K562 (cell line): Measurements from ENCODE around the gene BLOC1S4. TPM values are rescaled to one million over a fixed set of nuclear protein-coding genes. Genes with fewer than 3 reads are reported as not detected.

ENCODE experiments used
- CAMTA2 ChIP-seq: fragments of 250-450 bp; sonication (Bioruptor Pico); conservative IDR thresholded peaks from 2 replicates; pipeline ENCODE4 v1.5.1; 2022
- CBX5 ChIP-seq: IDR thresholded peaks from 2 replicates; pipeline ENCODE4 v1.6.1; 2014; ENCODE audit warnings: low read depth, borderline replicate concordance
- CXXC5 ChIP-seq: fragments of 250-450 bp; sonication (Bioruptor Pico); IDR thresholded peaks from 2 replicates; pipeline ENCODE4 v1.8.0; 2022; ENCODE audit warnings: inconsistent platforms, mild to moderate bottlenecking, moderate library complexity
- EGR1 ChIP-seq: fragments of 450-650 bp; conservative IDR thresholded peaks from 2 replicates; pipeline ENCODE4 v1.6.1; 2017; ENCODE audit warnings: mild to moderate bottlenecking
- ETS2 ChIP-seq: IDR thresholded peaks from 2 replicates; pipeline ENCODE4 v1.6.1; 2016; ENCODE audit warnings: borderline replicate concordance, missing genetic modification characterization, mild to moderate bottlenecking, moderate library complexity, missing compliant biosample characterization; ENCODE audit not compliant: poor library complexity, severe bottlenecking
- FOXA3 ChIP-seq, 2 experiments: fragments of 450-650 bp in 1 of 2; sonication (generic) in 1 of 2; formaldehyde crosslinking; IDR thresholded peaks in 1 of 2; conservative IDR thresholded peaks in 1 of 2; 2 replicates each; pipeline versions ENCODE4 v1.4.0 to v1.8.0; 2020 to 2022; ENCODE audit warnings: mild to moderate bottlenecking in 2 of 2, missing genetic modification reagents in 1 of 2
- HMG20B ChIP-seq: fragments of 250-450 bp; sonication (Bioruptor Pico); IDR thresholded peaks from 2 replicates; pipeline ENCODE4 v1.5.0; 2021; ENCODE audit warnings: mild to moderate bottlenecking
- HNRNPUL1 ChIP-seq: fragments of 200-400 bp; formaldehyde crosslinking; IDR thresholded peaks from 2 replicates; pipeline ENCODE4 v1.6.1; 2017; ENCODE audit warnings: low read length
- KDM5B ChIP-seq: fragments of 200-600 bp; sonication (generic); IDR thresholded peaks from 2 replicates; pipeline ENCODE4 v1.6.1; 2012; ENCODE audit warnings: low read depth, mild to moderate bottlenecking, moderate library complexity, low read length, control low read depth, inconsistent platforms; ENCODE audit not compliant: insufficient replicate concordance
- MEF2D ChIP-seq: conservative IDR thresholded peaks from 2 replicates; pipeline ENCODE4 v1.6.1; 2016; ENCODE audit warnings: low read depth, missing genetic modification characterization, missing compliant biosample characterization
- PTBP1 ChIP-seq: fragments of 200-400 bp; formaldehyde crosslinking; IDR thresholded peaks from 2 replicates; pipeline ENCODE4 v1.6.1; 2017; ENCODE audit warnings: low read depth, low read length
- RBBP5 ChIP-seq: fragments of 200-600 bp; sonication (generic); IDR thresholded peaks from 2 replicates; pipeline ENCODE4 v1.6.1; 2012; ENCODE audit warnings: borderline replicate concordance, mild to moderate bottlenecking, low read length, control low read depth, inconsistent platforms; ENCODE audit not compliant: insufficient read depth, poor library complexity, severe bottlenecking
- RBM17 ChIP-seq: fragments of 200-400 bp; formaldehyde crosslinking; IDR thresholded peaks from 2 replicates; pipeline ENCODE4 v1.6.1; 2017; ENCODE audit warnings: low read depth, mild to moderate bottlenecking, low read length, borderline replicate concordance
- SIRT6 ChIP-seq: IDR thresholded peaks from one replicate; pipeline ENCODE4 v1.6.1; 2012; ENCODE audit warnings: low read depth, mild to moderate bottlenecking, control low read depth, inconsistent platforms, low read length, moderate library complexity
- SMARCA4 ChIP-seq: fragments of 450-650 bp; IDR thresholded peaks from 2 replicates; pipeline ENCODE4 v1.6.1; 2016
- SRSF9 ChIP-seq: fragments of 200-400 bp; formaldehyde crosslinking; IDR thresholded peaks from 2 replicates; pipeline ENCODE4 v1.6.1; 2017; ENCODE audit warnings: low read depth, low read length, borderline replicate concordance
- TBL1XR1 ChIP-seq, 2 experiments: IDR thresholded peaks; 2 replicates each; pipeline ENCODE4 v1.6.1; 2012; ENCODE audit warnings: improper control_type of control experiment in 2 of 2, low read length in 2 of 2, mild to moderate bottlenecking in 1 of 2
- TFAP4 ChIP-seq: sonication (generic); formaldehyde crosslinking; IDR thresholded peaks from 2 replicates; pipeline ENCODE4 v1.8.0; 2022; ENCODE audit warnings: missing genetic modification reagents, mild to moderate bottlenecking, moderate library complexity, borderline replicate concordance
- ZKSCAN1 ChIP-seq: fragments of 150-350 bp; IDR thresholded peaks from 2 replicates; pipeline ENCODE4 v1.6.1; 2016; ENCODE audit warnings: low read depth, low read length
- ZNF124 ChIP-seq: sonication (generic); formaldehyde crosslinking; IDR thresholded peaks from 2 replicates; pipeline ENCODE4 v1.8.1; 2022; ENCODE audit warnings: missing genetic modification reagents
- ZNF263 ChIP-seq: sonication (generic); formaldehyde crosslinking; IDR thresholded peaks from 2 replicates; pipeline ENCODE4 v1.8.0; 2022; ENCODE audit warnings: mild to moderate bottlenecking, missing genetic modification reagents, borderline replicate concordance
- ZNF408 ChIP-seq: fragments of 250-450 bp; sonication (Bioruptor Pico); IDR thresholded peaks from 2 replicates; pipeline ENCODE4 v1.4.0; 2020; ENCODE audit warnings: low read depth, mild to moderate bottlenecking, moderate library complexity
- ZNF583 ChIP-seq: fragments of 250-450 bp; sonication (Bioruptor Pico); IDR thresholded peaks from 2 replicates; pipeline ENCODE4 v1.4.0; 2020
- ZNF644 ChIP-seq: fragments of 200-800 bp; sonication (Bioruptor generic); IDR thresholded peaks from 2 replicates; pipeline ENCODE4 v1.6.1; 2016; ENCODE audit warnings: low read depth, missing genetic modification characterization, missing compliant biosample characterization
- ZSCAN32 ChIP-seq: fragments of 450-650 bp; formaldehyde crosslinking; IDR thresholded peaks from 2 replicates; pipeline ENCODE4 v1.4.0; 2020; ENCODE audit warnings: mild to moderate bottlenecking, moderate library complexity
- polyA plus RNA-seq, 8 experiments: library from polyadenylated mRNA; depleted of rRNA in 4 of 8; stranded (reverse) in 5 of 8; unstranded in 3 of 8; fragments of >200 nt; fragmentation: Nextera tagmentation in 2 of 8; fragmentation: Illumina TruSeq in 1 of 8; extraction: Ambion mirVana in 2 of 8; extraction: Trizol in 1 of 8; gene quantifications; 2 replicates each; pipeline versions ENCODE4 v1.2.1 to v1.2.3, GENCODE V29; 2011 to 2014; ENCODE audit warnings: inconsistent platforms in 1 of 8, missing spikeins in 1 of 8
- total RNA-seq, 7 experiments: library from RNA; depleted of rRNA in 6 of 7; stranded (reverse); fragments of >200 nt in 6 of 7; fragmentation: Illumina TruSeq in 2 of 7; extraction: Trizol in 2 of 7; gene quantifications; 2 replicates each; pipeline versions ENCODE4 v1.2.1 to v1.2.3, GENCODE V29; 2011 to 2021; ENCODE audit warnings: low replicate concordance in 1 of 7
- TF ChIP-seq, protein P1 (sequence below): fragments of 450-650 bp; formaldehyde crosslinking; IDR thresholded peaks from 2 replicates; pipeline ENCODE4 v1.4.0; 2020; ENCODE audit warnings: mild to moderate bottlenecking, mixed read lengths
- TF ChIP-seq, protein P2 (sequence below), 3 experiments: fragments of 200-800 bp in 1 of 3; sonication (Bioruptor generic) in 1 of 3; sonication (generic) in 1 of 3; formaldehyde crosslinking in 1 of 3; IDR thresholded peaks; 2 replicates each; pipeline versions ENCODE4 v1.6.1 to v1.8.0; 2016 to 2022; ENCODE audit warnings: mild to moderate bottlenecking in 2 of 3, missing compliant biosample characterization in 2 of 3, missing genetic modification characterization in 2 of 3, missing genetic modification reagents in 1 of 3

The BLOC1S4 gene
- total and polyA plus RNA-seq, 9 of the 15 experiments (the other 6 are each of a cell fraction or from before 2014, with no cell fraction given): 3.1 to 31.6 (median 11.2) TPM

- TF ChIP-seq TBL1XR1 (IDR thresholded peaks at IDR 0.05; ENCODE audit: low read length in 2 of 2) (no peak), FOXA3 (CRISPR knock-in tag; conservative IDR thresholded peaks at IDR 0.05 in 1 of 2, IDR thresholded peaks at IDR 0.05 in 1 of 2) (no peak), ZNF263 (CRISPR knock-in tag) (no peak), RBM17 (no peak), SMARCA4 (no peak), MEF2D (no peak), ZSCAN32 (CRISPR knock-in tag) (no peak), ZNF408 (no peak), HMG20B (no peak), PTBP1 (no peak), CAMTA2 (CRISPR knock-in tag) (no peak), SRSF9 (no peak), ZNF124 (CRISPR knock-in tag) (no peak), RBBP5 (no peak), CXXC5 (CRISPR knock-in tag) (peak; percentile 68), TFAP4 (CRISPR knock-in tag) (peak; percentile 56; the same call in 1 of the 2 replicates), HNRNPUL1 (no peak), EGR1 (0 out of 2 replicates have a peak, but pooled peaks have one; percentile 4), CBX5 (no peak), KDM5B (peak; percentile 76), ZNF583 (CRISPR knock-in tag) (peak; percentile 53; the same call in 1 of the 2 replicates), ETS2 (tag) (no peak), ZNF644 (no peak), SIRT6 (no peak), ZKSCAN1 (no peak)
- TF ChIP-seq, protein P1, sequence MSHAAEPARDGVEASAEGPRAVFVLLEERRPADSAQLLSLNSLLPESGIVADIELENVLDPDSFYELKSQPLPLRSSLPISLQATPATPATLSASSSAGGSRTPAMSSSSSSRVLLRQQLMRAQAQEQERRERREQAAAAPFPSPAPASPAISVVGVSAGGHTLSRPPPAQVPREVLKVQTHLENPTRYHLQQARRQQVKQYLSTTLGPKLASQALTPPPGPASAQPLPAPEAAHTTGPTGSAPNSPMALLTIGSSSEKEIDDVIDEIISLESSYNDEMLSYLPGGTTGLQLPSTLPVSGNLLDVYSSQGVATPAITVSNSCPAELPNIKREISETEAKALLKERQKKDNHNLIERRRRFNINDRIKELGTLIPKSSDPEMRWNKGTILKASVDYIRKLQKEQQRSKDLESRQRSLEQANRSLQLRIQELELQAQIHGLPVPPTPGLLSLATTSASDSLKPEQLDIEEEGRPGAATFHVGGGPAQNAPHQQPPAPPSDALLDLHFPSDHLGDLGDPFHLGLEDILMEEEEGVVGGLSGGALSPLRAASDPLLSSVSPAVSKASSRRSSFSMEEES: no peak
- TF ChIP-seq, protein P2, sequence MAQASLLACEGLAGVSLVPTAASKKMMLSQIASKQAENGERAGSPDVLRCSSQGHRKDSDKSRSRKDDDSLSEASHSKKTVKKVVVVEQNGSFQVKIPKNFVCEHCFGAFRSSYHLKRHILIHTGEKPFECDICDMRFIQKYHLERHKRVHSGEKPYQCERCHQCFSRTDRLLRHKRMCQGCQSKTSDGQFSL (CRISPR knock-in tag; IDR thresholded peaks at IDR 0.05): 0 out of 2 replicates have a peak, but pooled peaks have one; percentile 45
- TF ChIP-seq, protein P2 (tag; IDR thresholded peaks at IDR 0.05): no peak
Observed at GRCh38 chr4:6753103-6753560, 37.2 kb downstream of the BLOC1S4 start (continued).
